ENCODE measurements around the gene CRCP.
"Not testable (repeated sequence)": the region's sequence is repeated elsewhere in the genome, so short reads cannot be mapped to it uniquely, and the experiment has no call there.

The CRCP gene

DNA sequence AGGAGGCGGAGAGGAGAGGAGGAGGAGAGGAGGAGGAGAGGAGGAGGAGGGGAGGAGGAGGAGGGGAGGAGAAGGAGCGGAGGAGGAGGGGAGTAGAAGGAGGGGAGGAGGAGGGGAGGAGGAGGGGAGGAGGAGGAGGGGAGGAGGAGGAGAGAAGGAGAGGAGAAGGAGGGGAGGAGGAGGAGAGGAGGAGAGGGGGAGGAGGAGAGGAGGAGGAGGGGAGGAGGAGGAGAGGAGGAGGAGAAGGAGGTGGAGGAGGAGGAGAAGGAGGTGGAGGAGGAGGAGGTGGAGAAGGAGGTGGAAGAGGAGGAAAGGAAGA lies 15.5 kb upstream of the CRCP start:
- H3K27me3 ChIP-seq (ENCODE audit: insufficient read depth, poor library complexity, severe bottlenecking): no peaks in the 10 kb centered on the region
- H3K27ac ChIP-seq (replicated peaks): no peak overlapping the region
- H3K4me3 ChIP-seq (replicated peaks; ENCODE audit: insufficient read depth, low read length): peak overlapping the region; percentile 45; the same call in 1 of the 2 replicates
- DNase-seq (ENCODE audit: low read depth in 1 of 2, low spot score in 1 of 2): no peak
- no peak for TF ChIP-seq POLR2AphosphoS5 (IDR thresholded peaks at IDR 0.05; ENCODE audit: low read depth)
- TF ChIP-seq SPI1 (IDR thresholded peaks at IDR 0.05; ENCODE audit: borderline replicate concordance, low read depth): no peak
- TF ChIP-seq, protein P1, sequence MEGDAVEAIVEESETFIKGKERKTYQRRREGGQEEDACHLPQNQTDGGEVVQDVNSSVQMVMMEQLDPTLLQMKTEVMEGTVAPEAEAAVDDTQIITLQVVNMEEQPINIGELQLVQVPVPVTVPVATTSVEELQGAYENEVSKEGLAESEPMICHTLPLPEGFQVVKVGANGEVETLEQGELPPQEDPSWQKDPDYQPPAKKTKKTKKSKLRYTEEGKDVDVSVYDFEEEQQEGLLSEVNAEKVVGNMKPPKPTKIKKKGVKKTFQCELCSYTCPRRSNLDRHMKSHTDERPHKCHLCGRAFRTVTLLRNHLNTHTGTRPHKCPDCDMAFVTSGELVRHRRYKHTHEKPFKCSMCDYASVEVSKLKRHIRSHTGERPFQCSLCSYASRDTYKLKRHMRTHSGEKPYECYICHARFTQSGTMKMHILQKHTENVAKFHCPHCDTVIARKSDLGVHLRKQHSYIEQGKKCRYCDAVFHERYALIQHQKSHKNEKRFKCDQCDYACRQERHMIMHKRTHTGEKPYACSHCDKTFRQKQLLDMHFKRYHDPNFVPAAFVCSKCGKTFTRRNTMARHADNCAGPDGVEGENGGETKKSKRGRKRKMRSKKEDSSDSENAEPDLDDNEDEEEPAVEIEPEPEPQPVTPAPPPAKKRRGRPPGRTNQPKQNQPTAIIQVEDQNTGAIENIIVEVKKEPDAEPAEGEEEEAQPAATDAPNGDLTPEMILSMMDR (IDR thresholded peaks at IDR 0.05; ENCODE audit: insufficient read depth, low read length): no peak
- TF ChIP-seq, protein P2, sequence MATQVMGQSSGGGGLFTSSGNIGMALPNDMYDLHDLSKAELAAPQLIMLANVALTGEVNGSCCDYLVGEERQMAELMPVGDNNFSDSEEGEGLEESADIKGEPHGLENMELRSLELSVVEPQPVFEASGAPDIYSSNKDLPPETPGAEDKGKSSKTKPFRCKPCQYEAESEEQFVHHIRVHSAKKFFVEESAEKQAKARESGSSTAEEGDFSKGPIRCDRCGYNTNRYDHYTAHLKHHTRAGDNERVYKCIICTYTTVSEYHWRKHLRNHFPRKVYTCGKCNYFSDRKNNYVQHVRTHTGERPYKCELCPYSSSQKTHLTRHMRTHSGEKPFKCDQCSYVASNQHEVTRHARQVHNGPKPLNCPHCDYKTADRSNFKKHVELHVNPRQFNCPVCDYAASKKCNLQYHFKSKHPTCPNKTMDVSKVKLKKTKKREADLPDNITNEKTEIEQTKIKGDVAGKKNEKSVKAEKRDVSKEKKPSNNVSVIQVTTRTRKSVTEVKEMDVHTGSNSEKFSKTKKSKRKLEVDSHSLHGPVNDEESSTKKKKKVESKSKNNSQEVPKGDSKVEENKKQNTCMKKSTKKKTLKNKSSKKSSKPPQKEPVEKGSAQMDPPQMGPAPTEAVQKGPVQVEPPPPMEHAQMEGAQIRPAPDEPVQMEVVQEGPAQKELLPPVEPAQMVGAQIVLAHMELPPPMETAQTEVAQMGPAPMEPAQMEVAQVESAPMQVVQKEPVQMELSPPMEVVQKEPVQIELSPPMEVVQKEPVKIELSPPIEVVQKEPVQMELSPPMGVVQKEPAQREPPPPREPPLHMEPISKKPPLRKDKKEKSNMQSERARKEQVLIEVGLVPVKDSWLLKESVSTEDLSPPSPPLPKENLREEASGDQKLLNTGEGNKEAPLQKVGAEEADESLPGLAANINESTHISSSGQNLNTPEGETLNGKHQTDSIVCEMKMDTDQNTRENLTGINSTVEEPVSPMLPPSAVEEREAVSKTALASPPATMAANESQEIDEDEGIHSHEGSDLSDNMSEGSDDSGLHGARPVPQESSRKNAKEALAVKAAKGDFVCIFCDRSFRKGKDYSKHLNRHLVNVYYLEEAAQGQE (IDR thresholded peaks at IDR 0.05; ENCODE audit: insufficient replicate concordance, low read depth): no peak
- no peak for TF ChIP-seq GABPA (IDR thresholded peaks at IDR 0.05; ENCODE audit: low read depth)

DNA sequence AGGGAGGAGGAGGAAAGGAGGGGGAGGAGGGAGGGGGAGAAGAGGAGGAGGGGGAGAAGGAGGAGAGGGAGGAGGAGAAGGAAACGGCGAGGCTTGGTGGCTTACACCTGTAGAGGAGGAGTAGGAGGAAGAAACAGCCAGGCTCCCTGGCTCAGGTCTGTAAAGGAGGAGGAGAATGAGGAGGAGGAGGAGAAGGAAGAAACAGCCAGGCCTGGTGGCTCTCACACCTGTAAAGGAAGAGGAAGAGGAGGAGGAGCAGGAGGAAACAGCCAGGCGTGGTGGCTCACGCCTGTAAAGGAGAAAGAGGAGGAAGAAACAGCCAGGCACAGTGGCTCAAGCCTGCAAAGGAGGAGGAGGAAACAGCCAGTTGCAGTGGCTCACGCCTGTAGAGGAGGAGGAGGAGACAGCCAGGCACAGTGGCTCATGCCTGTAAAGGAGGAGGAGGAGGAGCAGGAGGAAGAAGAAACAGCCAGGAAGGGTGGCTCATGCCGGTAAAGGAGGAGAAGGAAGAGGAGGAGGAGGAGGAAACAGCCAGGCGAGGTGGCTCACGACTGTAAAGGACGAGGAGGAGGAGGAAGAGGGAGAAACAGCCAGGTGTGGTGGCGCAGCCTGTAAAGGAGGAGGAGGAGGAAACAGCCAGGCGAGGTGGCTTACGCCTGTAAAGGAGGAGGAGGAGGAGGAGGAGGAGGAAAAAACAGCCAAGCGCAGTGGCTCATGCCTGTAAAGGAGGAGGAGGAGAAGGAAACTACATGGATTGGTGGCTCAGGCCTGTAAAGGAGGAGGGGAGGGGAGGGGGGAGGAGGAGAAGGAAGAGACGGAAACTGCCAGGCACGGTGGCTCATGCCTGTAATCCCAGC lies 14.9 kb upstream of the CRCP start:
- peak; percentile 70 to 85 for DNase-seq (ENCODE audit: low read depth in 1 of 2, low spot score in 1 of 2)
- TF ChIP-seq SPI1 (IDR thresholded peaks at IDR 0.05; ENCODE audit: borderline replicate concordance, low read depth): peak; percentile 24; the same call in 1 of the 2 replicates
- TF ChIP-seq POLR2AphosphoS5 (IDR thresholded peaks at IDR 0.05; ENCODE audit: low read depth): peak; percentile 62
- TF ChIP-seq GABPA (IDR thresholded peaks at IDR 0.05; ENCODE audit: low read depth): no peak
- TF ChIP-seq, protein P1 (IDR thresholded peaks at IDR 0.05; ENCODE audit: insufficient read depth, low read length): no peak
- TF ChIP-seq, protein P2 (IDR thresholded peaks at IDR 0.05; ENCODE audit: insufficient replicate concordance, low read depth): no peak
- Histone ChIP-seq H3K4me3 (replicated peaks; ENCODE audit: insufficient read depth, low read length) (peak overlapping the region; percentile 45), H3K27ac (replicated peaks) (peak overlapping the region; percentile 56), H3K27me3 (ENCODE audit: insufficient read depth, poor library complexity, severe bottlenecking) (no peaks in the 10 kb centered on the region)

DNA sequence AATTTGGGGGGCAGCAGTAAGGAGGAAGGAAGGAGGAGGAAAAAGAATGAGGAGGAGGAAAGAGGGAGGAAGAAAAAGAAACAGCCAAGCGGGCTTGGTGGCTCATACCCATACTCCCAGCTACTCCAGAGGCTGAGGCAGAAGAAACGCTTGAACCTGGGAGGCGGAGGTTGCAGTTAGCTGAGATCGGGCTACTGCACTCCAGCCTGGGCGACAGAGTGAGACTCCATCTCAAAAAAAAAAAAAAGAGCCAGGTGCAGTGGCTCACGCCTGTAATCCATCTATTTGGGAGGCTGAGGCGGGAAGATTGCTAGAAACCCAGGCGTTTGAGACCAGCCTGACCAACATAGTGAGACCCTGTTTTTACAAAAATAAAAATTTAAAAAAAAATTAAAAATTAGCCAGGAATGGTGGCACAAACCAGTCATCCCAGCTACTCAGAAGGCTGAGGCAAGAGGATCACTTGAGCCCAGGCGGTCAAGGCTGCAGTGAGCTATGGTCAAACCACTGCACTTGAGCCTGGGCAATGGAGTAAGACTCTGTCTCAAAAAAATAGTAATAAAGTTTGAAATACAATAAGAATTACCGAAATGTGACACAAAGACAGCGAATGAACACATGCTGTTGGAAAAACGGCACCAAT lies 14.1 kb upstream of the CRCP start:
- no peak for TF ChIP-seq GABPA (IDR thresholded peaks at IDR 0.05; ENCODE audit: low read depth)
- TF ChIP-seq POLR2AphosphoS5 (IDR thresholded peaks at IDR 0.05; ENCODE audit: low read depth): no peak
- TF ChIP-seq, protein P1 (IDR thresholded peaks at IDR 0.05; ENCODE audit: insufficient read depth, low read length): no peak
- TF ChIP-seq, protein P2 (IDR thresholded peaks at IDR 0.05; ENCODE audit: insufficient replicate concordance, low read depth): no peak
- no peak for TF ChIP-seq SPI1 (IDR thresholded peaks at IDR 0.05; ENCODE audit: borderline replicate concordance, low read depth)
- no peak for DNase-seq (ENCODE audit: low read depth in 1 of 2, low spot score in 1 of 2)
- Histone ChIP-seq H3K27me3 (ENCODE audit: insufficient read depth, poor library complexity, severe bottlenecking) (no peaks in the 10 kb centered on the region), H3K27ac (replicated peaks) (no peak overlapping the region), H3K4me3 (replicated peaks; ENCODE audit: insufficient read depth, low read length) (peak overlapping the region; percentile 45)

DNA sequence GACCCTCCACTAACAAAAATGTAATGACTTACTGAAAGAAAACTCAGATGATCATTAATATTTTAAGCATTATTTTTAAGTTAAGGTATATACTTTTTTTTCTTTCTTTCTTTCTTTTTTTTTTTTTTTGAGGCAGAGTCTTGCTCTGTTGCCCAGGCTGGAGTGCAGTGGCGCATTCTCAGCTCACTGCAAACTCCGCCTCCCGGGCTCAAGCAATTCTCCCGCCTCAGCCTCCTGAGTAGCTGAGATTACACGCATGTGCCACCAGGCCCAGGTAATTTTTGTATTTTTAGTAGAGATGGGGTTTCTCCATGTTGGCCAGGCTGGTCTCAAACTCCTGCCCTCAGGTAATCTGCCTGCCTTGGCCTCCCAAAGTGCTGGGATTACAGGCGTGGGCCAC lies 12.5 kb upstream of the CRCP start:
- not testable (repeated sequence) for H3K27ac ChIP-seq (replicated peaks); H3K4me3 ChIP-seq (replicated peaks; ENCODE audit: insufficient read depth, low read length); H3K27me3 ChIP-seq (ENCODE audit: insufficient read depth, poor library complexity, severe bottlenecking); DNase-seq (ENCODE audit: low read depth in 1 of 2, low spot score in 1 of 2)

DNA sequence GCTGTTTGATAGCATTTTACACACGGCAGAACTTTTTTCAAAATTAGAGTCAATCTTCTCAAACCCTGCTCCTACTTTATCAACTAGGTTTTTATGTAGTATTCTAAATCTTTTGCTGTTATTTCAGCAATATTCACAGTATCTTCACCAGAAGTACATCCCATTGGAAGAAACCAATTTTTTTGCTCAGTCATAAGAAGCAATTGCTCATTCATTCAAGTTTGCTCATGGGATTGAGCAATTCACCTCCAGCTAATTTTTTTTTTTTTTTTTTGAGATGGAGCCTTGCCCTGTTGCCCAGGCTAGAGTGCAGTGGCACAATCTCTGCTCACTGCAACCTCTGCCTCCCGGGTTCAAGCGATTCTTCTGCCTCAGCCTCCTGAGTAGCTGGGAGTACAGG lies 10.7 kb upstream of the CRCP start:
- not testable (repeated sequence) for H3K27ac ChIP-seq (replicated peaks); H3K4me3 ChIP-seq (replicated peaks; ENCODE audit: insufficient read depth, low read length); DNase-seq (ENCODE audit: low read depth in 1 of 2, low spot score in 1 of 2)

More for the DNA sequence above, 10.7 kb upstream of the CRCP start:
- not testable (repeated sequence) for H3K27me3 ChIP-seq (ENCODE audit: insufficient read depth, poor library complexity, severe bottlenecking)
